HG02642 (cell line): ENCODE results near the gene HEXIM1.

Experiments used
- ATAC-seq: cut with Tn5 transposase; IDR thresholded peaks from one replicate; pipeline ENCODE4 v1.9.1; 2021; ENCODE audit warnings: mild to moderate bottlenecking; ENCODE audit not compliant: unreplicated experiment, poor library complexity

The HEXIM1 gene, protein sequence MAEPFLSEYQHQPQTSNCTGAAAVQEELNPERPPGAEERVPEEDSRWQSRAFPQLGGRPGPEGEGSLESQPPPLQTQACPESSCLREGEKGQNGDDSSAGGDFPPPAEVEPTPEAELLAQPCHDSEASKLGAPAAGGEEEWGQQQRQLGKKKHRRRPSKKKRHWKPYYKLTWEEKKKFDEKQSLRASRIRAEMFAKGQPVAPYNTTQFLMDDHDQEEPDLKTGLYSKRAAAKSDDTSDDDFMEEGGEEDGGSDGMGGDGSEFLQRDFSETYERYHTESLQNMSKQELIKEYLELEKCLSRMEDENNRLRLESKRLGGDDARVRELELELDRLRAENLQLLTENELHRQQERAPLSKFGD

DNA sequence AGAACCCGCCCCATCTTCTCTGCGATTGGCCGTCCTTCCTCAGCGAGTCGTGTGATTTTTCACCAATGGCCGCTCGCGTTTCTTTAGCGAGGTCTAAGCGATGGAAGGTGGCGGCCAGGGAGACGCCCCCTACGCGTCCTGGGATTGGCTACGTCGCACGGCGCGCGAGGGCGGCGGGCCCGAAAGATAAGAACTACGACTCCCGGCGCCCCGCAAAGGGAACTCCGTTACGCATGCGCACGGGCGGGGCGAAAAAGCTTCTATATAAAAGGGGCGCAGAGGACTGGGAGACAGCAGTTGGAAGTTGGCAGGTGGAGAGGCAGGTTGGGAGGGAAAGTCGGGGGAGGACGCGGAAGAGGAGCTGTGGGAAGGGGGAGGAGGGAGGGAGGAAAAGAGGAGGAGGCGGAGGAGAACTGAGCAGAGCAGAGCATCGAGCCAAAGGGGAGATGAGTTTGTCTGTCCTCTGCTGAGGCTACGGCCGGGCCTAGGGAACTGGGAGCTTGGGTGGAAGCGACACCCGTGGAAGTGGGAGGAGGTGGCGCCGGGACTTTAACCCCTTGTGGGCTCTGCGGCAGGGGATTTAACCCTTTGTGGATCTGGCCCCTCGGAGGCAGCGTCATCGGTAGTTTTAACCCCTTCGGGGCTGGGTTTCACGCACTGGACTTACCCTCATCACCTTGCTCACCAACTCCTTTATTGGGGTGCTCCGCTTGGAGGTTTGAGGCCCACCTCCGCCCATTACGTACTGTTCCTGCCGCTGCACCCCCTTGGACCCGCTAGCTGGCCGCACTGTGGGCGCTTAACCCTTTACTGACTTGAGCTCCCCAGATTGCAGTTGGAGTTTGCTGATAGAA is at the start of gene HEXIM1:
Gene HEXIM1 (plus strand): TSS at position 293 of the 854 bp plus-strand sequence. CDS start 716 bp downstream, outside the sequence.
- ATAC-seq, result peak; percentile 76

DNA sequence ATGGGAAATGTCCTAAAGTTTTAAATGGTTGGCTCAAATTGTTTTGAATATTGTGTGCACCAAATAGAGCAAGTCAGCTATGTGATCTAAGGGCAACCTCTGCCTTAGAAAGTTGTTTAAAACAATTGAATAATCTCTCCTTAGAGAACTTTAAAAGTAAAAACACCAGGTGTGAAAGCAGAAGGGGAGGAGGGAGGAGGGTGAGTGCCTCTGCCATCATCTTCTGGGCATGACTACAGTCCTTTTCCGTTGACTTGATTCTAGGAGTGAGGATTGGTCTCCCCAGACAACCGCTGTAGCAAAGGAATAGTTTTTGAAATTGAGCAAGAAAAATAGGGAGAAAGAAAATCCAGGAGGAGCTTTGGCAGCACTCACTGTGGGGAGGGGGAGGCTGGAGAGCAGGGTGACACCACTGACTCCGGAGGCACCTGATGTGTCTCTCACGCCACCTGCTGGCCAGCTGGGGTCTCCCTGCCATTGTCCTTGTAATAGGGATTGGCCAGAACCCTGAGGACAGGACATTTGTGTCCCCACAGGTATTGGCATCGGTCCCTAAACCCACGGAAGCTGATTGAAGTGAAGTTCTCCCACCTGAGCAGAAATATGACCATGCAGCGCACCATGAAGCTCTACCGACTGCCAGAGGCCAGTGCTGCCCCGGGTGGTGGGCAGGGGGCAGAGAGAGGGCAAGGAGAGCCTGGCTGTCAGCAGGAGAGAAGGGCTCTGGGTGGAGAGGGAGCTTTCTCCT is 49.2 kb upstream of the HEXIM1 start:
- no peak for ATAC-seq

GRCh38 chr17:45101546-45101882 is 46.8 kb upstream of the HEXIM1 start:
- no peak for ATAC-seq

DNA sequence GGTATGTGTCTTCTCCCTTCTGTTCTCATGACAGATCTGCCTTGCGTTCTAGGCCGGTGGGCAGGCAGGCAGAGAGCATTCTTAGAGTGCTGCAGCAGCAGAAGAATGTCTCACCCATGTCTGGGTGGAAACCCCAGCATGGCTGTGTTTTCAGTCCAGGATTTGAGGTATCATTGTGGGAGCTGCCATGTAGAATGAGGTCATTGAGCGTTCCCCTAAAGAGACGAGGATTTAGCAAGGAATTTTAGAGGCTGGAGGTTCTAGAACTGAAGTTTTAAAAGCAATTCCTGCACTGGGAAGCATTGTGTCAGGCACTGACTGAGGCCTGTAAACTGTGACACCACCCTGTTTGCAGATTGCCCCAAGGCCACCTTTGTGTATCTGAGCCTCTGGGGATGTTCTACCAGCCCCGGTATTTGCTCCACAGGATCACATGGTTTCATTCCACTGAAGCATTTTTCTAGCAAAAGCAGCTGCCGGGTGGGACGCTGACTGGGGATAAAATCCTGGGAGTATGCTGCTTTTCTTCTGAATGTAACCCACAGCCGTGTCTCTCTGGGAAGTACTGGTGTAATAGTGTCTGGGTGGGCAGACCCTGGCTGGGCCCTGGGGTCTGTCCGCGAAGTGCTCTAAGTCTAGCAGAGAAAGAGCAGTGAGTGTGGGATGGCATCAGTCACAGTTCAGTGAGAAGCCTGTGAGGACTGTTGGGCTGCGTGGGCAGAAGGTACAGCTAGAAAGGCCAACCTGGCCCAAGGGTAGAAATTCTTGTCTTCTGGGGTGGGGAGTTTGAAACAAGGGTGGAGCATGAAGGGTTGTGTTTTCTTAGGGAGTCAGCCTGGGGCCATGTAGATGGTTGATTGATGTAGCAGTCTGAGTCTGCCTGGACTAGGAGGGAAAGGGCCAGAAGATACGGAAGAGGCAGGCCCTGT is 46.1 kb upstream of the HEXIM1 start:
- no peak for ATAC-seq

GRCh38 chr17:45102856-45103255 is 45.4 kb upstream of the HEXIM1 start:
- ATAC-seq, result no peak

- ATAC-seq, result no peak
These were observed 44.9 kb upstream of the HEXIM1 start for GRCh38 chr17:45103269-45103795.

DNA sequence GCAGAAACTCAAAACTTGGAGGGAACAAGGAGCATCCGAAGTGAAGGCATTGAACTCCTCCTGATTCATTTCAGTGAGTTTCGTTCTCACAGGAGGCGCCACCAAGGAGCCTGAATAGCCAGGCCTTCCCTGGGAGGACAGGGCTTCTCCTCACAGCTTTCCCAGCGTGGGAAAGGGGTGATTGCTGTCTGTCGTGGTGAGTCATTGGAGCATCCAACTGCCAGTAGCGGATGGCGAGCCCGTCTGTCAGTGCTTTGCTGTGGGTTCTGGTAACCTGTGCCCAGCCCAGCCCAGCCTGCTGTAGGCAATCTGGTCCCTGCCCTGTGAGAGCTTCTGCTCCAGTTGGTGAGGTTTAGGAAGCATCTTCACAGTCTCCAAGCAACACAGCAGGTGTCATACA is 44.2 kb upstream of the HEXIM1 start:
- ATAC-seq, result no peak

DNA sequence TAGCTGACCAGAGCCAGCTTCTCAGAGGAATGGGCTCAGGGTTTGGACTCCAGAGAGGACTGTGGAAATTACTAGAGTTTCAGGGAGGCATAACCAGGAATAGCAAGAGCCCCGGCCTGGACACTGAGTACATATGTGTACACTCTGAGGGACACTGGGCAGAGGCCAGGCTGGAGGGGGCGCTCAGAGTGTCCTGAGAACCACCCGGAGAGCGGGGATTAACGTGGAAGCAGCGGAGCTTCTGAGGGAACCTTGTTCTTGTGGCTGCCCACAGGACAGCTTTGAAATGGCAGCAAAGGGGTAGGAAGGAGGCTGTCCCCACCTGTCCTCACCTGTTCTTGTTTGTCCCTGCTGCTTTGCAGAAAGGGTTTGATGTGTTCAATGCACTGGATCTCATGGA is 43.8 kb upstream of the HEXIM1 start:
- ATAC-seq, result no peak

- ATAC-seq, result no peak
These were observed 43.2 kb upstream of the HEXIM1 start for GRCh38 chr17:45104907-45105624.

GRCh38 chr17:45106096-45106495 is 42.2 kb upstream of the HEXIM1 start:
- no peak for ATAC-seq

GRCh38 chr17:45106582-45106981 is 41.7 kb upstream of the HEXIM1 start:
- no peak for ATAC-seq

GRCh38 chr17:45107293-45108010 is 40.8 kb upstream of the HEXIM1 start:
- no peak for ATAC-seq

GRCh38 chr17:45108051-45108450 is 40.2 kb upstream of the HEXIM1 start:
- ATAC-seq, result no peak

- no peak for ATAC-seq
These were observed 39.4 kb upstream of the HEXIM1 start for GRCh38 chr17:45108595-45109521.

GRCh38 chr17:45110676-45111611 is 37.3 kb upstream of the HEXIM1 start:
- ATAC-seq, result no peak

- ATAC-seq, result no peak
These were observed 36.4 kb upstream of the HEXIM1 start for GRCh38 chr17:45111850-45112249.
